Nucleus accumbens (tissue), 56 donors: Measurements from ENCODE around the gene UGT1A9.
"Not testable (repeated sequence)": the region's sequence is repeated elsewhere in the genome, so short reads cannot be mapped to it uniquely, and the experiment has no call there.

Experiments
- DNase-seq, 56 donors: peaks; one replicate each; lab custom pipeline; 2025; lab: John Stamatoyannopoulos, UW

UGT1A9 gene

DNA sequence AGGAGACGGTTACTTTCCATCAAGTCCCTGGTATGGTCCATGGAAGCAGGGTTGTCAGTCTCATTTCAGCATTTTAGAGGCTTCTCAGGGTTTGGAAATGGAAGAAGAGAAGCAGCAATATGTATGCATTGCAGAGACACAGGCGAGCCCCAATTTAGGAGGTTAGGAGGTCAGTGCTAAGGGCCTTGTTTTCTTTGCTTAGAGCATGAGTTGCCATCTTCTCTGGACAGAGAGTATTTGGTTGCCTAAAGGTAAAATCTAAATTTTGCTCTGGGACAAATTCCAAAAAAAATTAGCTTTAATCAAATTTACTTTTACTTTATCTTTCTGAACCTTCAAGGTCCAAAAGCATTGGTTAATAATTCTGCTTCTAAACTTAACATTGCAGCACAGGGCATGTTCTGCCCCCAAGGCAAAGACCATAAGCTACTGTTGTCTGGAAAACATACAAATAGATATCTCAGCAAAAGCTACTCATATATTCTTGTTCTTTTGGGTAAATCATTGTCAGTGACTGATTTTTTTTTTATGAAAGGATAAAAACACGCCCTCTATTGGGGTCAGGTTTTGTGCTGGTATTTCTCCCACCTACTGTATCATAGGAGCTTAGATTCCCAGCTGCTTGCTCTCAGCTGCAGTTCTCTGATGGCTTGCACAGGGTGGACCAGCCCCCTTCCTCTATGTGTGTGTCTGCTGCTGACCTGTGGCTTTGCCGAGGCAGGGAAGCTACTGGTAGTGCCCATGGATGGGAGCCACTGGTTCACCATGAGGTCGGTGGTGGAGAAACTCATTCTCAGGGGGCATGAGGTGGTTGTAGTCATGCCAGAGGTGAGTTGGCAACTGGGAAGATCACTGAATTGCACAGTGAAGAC is at the start of gene UGT1A9:
UGT1A9 (plus strand) TSS at position 609 of the 872 bp plus-strand sequence; CDS start at position 646, 37 bp downstream.
- DNase-seq = no peak

DNA sequence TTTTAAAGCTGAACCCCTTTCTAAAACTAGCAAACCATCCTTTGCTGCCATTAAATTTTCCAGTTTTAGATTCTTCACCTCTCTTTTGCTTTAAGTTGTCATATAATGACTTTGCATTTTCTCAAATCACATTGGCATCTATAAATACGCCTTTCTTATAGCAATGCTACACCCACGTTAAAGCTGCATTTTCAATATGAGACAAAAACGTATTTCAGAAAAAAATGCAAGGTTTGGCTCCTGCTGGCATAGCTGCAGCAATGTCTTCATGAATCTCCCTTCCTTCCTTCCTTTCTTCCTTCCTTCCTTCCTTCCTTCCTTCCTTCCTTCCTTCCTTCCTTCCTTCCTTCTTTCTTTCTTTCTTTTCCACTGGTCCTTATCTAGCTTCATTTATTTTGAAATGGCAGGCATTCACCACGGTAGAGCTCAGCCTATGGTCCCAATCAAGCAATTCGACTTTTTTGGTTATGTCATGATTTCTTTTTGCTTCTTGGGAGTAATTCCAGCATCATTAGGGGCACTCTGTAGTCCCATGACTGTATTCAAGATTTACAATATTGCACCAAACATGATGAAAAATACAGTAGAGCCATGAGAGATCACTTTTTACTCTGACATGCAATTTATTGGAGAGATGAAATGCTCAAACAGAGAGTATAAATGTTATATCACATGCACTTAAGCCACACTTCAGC is 44.2 kb upstream of the UGT1A9 start:
- DNase-seq = no peak

DNA sequence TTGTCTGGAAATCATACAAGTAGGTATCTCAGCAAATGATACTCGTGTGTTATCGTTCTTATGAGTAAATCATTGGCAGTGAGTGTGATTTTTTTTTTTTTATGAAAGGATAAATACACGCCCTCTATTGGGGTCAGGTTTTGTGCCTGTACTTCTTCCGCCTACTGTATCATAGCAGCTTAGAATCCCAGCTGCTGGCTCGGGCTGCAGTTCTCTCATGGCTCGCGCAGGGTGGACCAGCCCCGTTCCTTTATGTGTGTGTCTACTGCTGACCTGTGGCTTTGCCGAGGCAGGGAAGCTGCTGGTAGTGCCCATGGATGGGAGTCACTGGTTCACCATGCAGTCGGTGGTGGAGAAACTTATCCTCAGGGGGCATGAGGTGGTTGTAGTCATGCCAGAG is 35.4 kb upstream of the UGT1A9 start, which contains the start of gene UGT1A10:
UGT1A10 (plus strand) TSS at position 143 of the 400 bp plus-strand sequence; CDS start at position 218, 75 bp downstream.
- DNase-seq = not testable (repeated sequence)

DNA sequence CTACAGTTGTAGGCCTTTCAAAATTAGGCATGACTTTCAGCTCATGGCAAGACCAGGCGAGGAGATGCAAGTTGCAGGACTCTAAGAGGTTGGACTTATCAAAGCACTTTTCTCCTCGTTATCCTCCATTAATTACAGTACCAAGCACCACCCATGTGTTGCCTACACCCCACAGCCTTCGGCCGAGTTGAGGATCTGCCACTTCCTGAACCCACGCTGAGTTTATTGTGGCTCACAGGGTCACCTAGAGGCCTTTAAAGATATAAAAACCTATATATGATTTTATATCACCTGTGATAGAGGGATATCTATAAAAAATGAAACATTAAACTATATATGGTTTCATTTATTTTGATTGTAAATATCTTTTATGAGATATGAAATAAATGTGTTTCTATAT is 32.9 kb upstream of the UGT1A9 start:
- no peak for DNase-seq

DNA sequence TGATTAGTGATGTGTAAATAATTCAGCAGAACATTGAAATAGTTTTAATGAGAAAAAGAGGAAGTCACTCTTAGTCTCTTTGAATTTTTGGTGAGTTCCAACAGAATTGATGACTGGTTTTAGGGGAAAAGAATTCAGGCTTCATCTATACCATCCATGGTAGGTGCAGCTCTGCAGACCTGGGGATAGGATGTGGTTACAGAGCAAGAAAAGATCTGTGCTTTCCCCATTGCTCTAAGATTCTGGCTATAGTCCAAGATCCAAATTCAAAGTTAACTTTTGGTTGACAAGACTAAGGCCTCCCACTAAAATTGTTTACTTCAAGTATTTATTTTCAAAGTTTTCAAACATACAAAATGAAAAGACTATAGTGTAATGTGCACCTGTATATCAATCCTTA is 31.8 kb upstream of the UGT1A9 start:
- DNase-seq = no peak

DNA sequence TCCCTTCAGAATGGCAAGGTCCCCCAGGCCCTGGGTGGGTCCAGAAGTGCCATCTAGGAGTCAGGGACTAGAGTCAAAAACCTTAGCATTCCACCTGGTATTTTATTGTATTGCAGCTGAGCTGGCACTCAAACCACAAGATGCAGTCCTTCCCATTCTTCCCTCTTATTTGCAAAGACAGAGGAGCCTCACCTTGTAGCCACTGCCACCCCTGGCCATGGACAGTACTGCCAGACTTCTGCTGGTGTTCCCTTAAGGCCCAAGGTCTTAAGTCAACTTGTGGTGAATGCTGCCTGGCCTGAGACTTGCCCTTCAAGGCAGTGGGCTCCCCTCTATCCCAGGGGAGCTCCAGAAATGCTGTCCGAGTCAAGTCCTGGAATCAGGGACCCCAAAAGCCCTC is 28.6 kb upstream of the UGT1A9 start:
- DNase-seq = no peak

DNA sequence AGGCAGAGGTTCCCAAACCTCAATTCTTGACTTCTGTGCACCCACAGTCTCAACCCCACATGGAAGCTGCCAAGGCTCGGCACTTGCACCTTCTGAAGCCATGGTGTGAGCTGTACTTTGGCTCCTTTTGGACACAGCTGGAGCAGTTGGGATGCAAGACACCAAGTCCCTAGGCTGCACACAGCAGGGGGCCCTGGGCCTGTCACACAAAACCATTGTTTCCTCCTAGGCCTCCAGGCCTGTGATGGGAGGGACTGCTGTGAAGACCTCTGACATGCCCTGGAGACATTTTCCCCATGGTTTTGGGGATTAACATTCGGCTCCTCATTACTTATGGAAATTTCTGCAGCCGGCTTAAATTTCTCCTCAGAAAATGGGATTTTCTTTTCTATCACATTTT is 25.7 kb upstream of the UGT1A9 start:
- DNase-seq = not testable (repeated sequence)

DNA sequence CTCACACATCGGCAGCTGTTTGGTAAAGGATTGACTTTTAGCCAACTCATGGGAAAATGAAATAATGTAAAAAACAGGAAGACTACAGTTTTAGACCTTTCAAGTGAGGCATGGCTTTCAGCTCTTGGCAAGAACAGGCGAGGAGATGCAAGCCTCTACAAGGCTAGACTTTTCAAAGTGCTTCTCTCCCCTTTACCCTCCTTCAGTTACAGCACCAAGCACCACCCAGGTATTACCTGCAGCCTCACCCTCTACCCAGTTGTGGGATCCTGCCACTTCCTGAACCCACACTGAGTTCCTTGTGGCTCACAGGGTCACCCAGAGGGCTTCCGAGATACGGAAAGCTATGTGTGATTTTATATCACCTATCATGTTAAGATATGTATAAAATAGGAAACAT is 20.7 kb upstream of the UGT1A9 start:
- no peak for DNase-seq

DNA sequence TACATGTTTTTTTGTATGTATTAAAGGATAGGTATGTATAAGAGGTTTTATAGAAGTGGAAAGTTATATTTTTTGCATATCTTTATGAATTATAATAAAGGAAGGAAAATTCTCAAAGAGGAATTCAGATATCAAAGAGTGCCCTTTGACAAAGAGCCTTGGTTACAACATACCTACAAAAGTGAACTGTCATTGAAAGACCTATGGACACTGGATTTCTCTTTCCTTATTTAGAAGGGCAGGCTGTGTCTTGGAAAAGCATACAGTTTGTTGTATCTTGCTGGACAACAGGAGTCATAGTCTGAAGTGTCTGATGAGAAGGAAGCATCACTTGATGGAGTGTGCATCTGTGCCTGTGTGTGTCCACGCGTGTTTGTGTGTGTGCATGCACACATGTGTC is 20.3 kb upstream of the UGT1A9 start:
- no peak for DNase-seq

DNA sequence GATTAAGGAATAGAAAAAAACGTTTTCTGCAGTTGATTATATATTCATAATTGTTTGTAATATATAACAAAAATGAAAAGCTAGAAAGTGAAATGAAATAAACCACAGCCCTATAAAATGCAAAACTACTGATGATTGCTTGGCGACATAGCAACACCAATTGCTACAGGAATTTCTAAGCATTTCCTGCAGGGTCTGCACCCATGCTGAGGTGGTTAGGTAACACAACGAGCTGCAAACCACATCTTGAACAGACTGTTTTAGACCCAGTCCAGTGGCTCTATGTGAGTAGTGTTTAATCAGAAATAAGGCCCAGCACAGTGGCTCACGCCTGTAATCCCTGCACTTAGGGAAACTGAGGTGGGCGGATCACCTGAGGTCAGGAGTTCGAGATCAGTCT is 17.2 kb upstream of the UGT1A9 start:
- DNase-seq = no peak

DNA sequence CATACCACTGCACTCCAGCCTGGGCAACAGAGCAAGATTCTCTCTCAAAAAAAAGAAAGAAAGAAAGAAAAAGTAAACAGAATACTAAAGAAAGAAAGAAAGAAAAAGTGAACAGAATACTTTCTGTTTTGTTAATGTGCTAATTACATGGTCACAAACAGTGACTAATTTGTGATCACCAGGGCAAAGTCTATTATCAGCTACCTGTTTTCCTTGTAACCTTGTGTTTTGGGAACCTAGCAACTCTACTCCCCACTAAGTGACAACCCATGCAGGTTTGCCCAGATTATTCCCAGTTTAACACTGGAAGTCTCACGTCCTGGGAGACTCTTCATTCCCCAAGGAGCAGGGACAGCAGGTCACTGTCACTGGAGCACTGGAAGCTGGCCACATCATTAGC is 16.7 kb upstream of the UGT1A9 start:
- DNase-seq = no peak

DNA sequence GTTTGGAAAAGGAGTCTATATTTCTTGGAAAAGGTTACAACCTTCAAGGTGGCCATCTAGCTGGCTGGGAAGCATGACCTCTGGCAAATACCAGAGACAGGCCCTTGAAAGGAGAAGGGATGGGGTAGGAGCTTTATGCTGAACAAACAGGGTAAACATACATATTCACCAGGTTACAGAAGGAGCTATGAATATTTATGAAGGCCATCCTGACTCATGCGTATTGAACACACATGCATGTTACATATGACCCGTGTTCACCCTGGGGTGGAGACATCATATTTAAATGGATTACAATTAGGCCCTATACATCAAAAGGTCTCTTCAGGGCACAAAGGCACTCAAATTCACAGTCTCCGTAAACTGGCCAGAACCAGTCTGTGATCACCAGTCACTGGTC is 15.8 kb upstream of the UGT1A9 start:
- DNase-seq = not testable (repeated sequence)

DNA sequence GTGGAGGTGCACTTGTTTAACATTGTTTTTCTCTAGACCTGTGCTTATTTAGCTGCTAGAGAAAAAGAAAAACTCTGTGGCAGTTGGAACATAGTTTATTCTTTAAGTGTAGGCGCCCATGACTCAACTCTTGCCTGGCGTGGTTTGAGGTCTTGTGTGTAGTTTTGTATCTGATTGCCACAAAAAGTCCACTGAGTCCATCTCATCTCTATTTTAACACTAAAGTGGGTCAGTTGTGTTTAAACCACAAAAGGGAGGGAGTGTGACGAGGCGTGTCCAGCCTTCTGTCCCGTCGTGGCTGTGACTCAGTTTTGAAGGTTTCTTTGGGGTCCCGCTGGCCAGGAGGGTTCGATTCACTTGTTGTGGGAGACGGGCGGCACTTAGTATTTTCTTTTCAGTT is 15.3 kb upstream of the UGT1A9 start:
- no peak for DNase-seq

DNA sequence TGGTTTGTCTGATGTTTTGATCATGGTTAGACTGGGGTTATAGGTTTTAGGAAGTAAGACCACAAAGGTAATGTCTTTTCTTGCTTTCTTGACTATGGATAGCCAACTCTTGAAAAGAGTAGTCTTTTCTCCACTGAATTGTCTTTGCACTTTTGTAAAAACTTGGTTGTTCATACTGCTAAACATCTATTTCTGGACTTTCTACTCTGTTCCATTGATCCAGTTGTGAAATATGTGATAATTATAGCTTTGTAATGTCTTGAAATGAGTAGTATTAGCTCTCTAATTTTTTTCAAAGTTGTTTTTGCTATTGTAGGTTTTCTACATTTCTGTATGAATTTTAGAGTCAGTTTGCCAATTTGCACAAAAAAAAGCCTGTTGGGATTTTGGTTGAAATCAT is 13.1 kb upstream of the UGT1A9 start:
- no peak for DNase-seq

DNA sequence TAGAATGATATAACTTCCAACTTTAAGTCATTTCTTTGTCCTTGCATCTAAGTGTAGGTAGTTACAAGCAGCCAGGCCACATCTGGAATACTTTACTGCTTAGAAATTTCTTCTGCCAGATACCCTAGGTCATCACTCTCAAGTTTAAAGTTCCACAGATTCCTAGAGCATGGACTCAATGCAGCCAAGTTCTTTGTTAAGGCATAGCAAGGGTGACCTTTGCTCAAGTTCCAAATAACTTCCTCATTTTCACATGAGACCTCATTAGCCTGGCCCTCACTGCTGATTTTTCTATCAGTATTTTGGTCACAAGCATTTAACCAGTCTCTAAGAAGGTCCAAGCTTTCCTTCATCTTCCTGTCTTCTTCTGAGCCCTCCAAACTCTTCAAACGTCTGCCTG is 7.8 kb upstream of the UGT1A9 start:
- no peak for DNase-seq

DNA sequence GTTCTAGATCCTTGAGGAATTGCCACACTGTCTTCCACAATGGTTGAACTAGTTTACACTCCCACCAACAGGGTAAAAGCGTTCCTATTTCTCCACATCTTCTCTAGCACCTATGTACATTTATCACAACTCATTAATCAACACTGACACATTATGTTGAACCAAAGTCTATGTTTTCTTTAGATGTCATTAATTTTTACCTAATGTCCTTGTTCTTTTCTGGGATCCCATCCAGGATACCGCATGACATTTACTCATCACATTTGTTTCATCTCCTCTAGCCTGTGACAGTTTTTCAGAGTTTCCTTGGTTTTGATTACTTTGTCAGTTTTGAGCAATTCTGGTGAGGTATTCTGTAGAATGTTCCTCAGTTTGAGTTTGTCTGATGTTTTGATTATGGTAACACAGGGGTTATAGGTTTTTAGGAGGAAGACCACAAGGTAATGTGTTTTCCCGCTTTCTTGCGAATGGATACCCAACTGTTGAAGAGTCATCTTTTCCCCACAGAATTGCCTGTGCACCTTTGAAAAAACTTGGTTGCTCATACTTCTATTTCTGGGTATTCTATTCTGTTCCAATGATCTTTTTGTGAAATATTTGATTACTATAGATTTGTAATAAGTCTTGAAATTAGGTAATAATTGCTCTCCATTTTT is 3.0 kb upstream of the UGT1A9 start:
- DNase-seq = no peak

DNA sequence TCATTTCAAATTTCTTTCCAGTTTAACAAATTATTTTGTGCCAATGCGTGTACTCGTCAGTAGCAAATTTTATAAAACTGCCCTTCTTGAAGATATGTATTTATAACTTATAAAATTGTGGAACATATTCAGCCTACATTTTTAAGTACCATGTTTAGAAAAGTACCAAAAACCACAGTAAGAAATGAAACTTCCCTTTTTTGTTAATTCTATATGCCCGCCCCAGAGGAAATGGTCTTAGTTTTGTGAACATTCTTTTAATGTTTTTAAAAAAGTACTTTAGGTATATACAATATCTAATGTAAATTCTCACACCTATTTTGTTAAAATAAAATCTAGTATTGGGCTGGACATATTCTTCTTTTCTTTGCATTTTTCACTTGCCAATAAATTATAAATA is 1.2 kb downstream of the UGT1A9 start:
- DNase-seq = no peak

DNA sequence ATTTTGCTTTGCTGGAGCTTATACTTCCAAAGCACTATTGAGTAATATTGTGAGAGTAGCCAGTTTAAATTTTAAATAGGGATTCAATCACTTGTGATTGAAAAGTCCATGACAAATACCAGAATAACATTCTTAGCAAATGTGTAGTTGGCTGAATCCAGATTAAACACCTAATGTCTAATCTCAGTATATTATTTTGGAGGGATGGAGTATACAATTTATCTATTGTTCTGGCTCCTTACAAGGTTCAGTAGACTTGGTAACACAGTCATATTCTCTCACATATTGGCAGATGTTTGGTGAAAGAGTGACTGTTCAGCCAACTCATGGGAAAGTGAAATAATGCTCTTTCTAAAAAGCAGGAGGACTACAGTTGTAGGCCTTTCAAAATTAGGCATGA is 2.2 kb downstream of the UGT1A9 start:
- no peak for DNase-seq

DNA sequence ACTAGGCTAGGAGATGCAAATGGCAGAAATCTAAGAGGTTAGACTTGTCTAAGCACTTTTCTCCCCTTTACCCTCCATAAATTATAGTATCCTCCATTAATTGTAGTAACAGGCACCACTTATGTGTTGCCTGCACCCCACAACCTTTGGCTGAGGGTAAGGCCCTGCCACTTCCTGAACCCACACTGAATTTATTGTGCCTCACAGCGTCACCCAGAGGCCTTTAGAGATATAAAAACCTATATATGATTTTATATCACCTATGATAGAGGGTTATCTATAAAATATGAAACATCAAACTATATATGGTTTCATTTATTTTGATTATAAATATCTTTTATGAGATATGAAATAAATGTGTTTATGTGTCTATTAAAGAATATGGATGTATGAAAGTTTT is 2.6 kb downstream of the UGT1A9 start:
- no peak for DNase-seq

DNA sequence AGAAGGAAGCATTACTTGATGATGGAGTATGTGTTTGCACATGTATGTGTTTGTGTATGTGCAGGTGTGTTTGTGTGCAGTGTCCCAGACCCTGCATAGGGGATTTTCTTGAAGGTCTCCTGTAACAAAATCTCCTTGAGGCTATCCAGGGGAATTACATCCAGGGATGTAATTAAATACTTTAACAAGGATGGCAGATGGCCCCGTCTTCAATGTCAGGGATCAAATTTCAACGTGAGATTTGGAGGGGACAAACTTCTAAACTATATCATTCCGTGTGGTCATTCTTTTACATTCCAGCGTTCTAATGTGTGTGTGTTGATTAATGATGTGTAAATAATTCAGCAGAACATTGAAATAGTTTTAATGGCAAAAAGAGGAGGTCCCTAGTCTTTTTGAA is 3.3 kb downstream of the UGT1A9 start:
- DNase-seq = no peak

DNA sequence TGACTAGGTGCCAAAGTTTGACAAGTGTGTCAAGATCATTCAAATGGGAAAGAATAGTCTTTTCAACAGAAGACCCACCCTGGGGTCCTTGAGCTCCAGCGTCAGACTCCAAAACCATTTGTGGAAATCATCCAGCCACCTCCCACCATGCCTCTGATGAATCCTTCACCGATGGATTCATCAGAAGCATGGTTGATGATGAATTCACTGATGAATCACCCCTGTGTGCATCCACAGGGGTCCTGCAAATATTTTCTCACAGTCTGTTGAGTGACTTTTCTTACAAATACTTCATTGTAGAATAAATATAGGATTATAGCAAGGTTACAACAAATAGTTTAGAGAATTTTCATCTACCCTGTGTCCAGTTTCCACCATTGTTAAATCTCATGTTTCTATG is 4.3 kb downstream of the UGT1A9 start:
- no peak for DNase-seq
